Right cardiac atrium (tissue), 5 donors: ENCODE measurements around the gene DOCK8. TPM values are rescaled to one million over a fixed set of nuclear protein-coding genes. Genes with fewer than 3 reads are reported as not detected.

ENCODE experiments used
- ATAC-seq, 2 donors: fragments of 200-7000 bp; cut with Tn5 transposase; one replicate each; pipeline versions ENCODE4 v1.8.0 to v1.9.1; 2020; ENCODE audit warnings: moderate library complexity in 2 of 2, mild to moderate bottlenecking in 1 of 2
- DNase-seq, 3 donors: peaks; one replicate each; pipeline ENCODE4 v3.0.0-alpha.2; 2020
- H3K27ac ChIP-seq: one replicate; pipeline ENCODE4 v1.5.1; 2013; ENCODE audit warnings: mild to moderate bottlenecking, low read length, control low read depth, moderate library complexity
- H3K27me3 ChIP-seq: one replicate; pipeline ENCODE4 v1.6.1; 2013; ENCODE audit not compliant: control insufficient read depth, insufficient read depth
- H3K4me1 ChIP-seq: one replicate; pipeline ENCODE4 v1.6.1; 2013; ENCODE audit warnings: low read length; ENCODE audit not compliant: control insufficient read depth, insufficient read depth
- H3K4me3 ChIP-seq: one replicate; pipeline ENCODE4 v1.5.1; 2013; ENCODE audit warnings: low read length, control low read depth
- H3K9me3 ChIP-seq: one replicate; pipeline ENCODE4 v1.6.1; 2013; ENCODE audit warnings: low read length; ENCODE audit not compliant: control insufficient read depth
- WGBS: extraction: QIAGEN DNeasy Blood & Tissue Kit; methylation state at CpG from one replicate; pipeline ENCODE4 v1.1.7; 2013; 5-methylcytosine and 5-hydroxymethylcytosine counted together
- intact Hi-C, 4 donors: fragments of 100-400 bp; cut with DNase I; formaldehyde crosslinking; loops; one replicate each; pipeline versions ENCODE4 v1.11.0 to v1.14.0; 2022 to 2023
- polyA plus RNA-seq: library from polyadenylated mRNA; stranded (reverse); fragments of 200-250 nt; gene quantifications from one replicate; pipeline ENCODE4 v1.2.3, GENCODE V29; 2013
- total RNA-seq, 4 donors: library from RNA; stranded (reverse); fragmentation: NEBNext Ultra II Directional; extraction: Animal tissue kit (Norgen Biotek cat#: 25700); gene quantifications; one replicate each; pipeline ENCODE4 v1.2.1, GENCODE V29; 2021
- donor health status: healthy with polysubstance abuse.
- donor health status: DM: no; HTN: yes; CAD: no.
- donor health status: DM: no; HTN: no; CAD: no.
- donor health status: DM: no; HTN: yes; CAD: no; lungs with severe emphysema.
- donor health status: DM: yes; HTN: yes; CAD: no.

The DOCK8 gene
- total and polyA plus RNA-seq, 5 donors, result 1.5 to 8.9 (median 5.8) TPM

DNA sequence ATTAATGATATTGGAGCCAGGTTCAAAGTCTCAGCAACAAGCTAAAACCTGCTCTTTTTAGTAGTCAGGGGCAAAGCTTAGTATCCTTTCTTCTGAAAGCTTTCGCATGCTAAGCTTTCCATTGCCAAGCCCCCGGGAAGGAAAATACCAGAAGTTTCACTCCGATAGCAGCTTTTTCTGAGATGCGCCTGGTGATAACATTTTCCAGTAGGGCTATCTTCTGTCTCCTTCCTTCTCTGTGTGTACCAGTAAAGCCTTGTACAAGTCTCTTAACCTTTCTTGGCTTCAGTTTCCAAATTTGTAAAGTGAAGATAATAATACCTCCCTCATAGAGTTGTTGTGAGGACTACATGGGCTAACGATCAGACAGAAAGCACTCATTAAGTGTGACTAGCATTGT, 36.7 kb downstream of the DOCK8 start:
- 81% methylated on average over 5 of the region's 5 CpGs for WGBS

GRCh38 chr9:253539-253938, 38.9 kb downstream of the DOCK8 start:
- intact Hi-C loops, result no loop called here
- DNase-seq (no peak), ATAC-seq (no peak)
- H3K4me1 ChIP-seq, result no peaks in the 10 kb centered on the region
- WGBS, result 67% methylated on average over 3 of the region's 3 CpGs
- H3K27me3 ChIP-seq, result no peaks in the 10 kb centered on the region
- no peak overlapping the region for H3K4me3 ChIP-seq
- H3K27ac ChIP-seq, result no peak overlapping the region
- no peaks in the 10 kb centered on the region for H3K9me3 ChIP-seq

More for the DNA sequence above, 36.7 kb downstream of the DOCK8 start:
- Histone ChIP-seq H3K4me3 (no peak overlapping the region), H3K4me1 (no peaks in the 10 kb centered on the region), H3K27ac (no peak overlapping the region), H3K9me3 (no peaks in the 10 kb centered on the region), H3K27me3 (no peaks in the 10 kb centered on the region)
- ATAC-seq, result no peak
- intact Hi-C loops, result no loop called here
- no peak for DNase-seq

GRCh38 chr9:254516-254915, 39.9 kb downstream of the DOCK8 start:
- 77% methylated on average over 4 of the region's 4 CpGs for WGBS
- ATAC-seq (no peak), DNase-seq (no peak)
- Histone ChIP-seq H3K27ac (no peak overlapping the region), H3K4me3 (no peak overlapping the region), H3K9me3 (no peaks in the 10 kb centered on the region), H3K4me1 (no peaks in the 10 kb centered on the region), H3K27me3 (no peaks in the 10 kb centered on the region)
- intact Hi-C loops, result no loop called here

- H3K27ac ChIP-seq, result no peak overlapping the region
- peak; percentile 40 to 51 for ATAC-seq
These were observed 43.3 kb downstream of the DOCK8 start for GRCh38 chr9:257957-258356.

GRCh38 chr9:259405-260404, 45.0 kb downstream of the DOCK8 start:
- WGBS, result 37% methylated on average over 2 of the region's 2 CpGs
- no peak for ATAC-seq
- Histone ChIP-seq H3K4me3 (no peak overlapping the region), H3K4me1 (no peaks in the 10 kb centered on the region), H3K9me3 (no peaks in the 10 kb centered on the region), H3K27me3 (no peaks in the 10 kb centered on the region), H3K27ac (no peak overlapping the region)
- intact Hi-C loops, result no loop called here
- DNase-seq, result no peak

More at GRCh38 chr9:257957-258356, 43.3 kb downstream of the DOCK8 start:
- Histone ChIP-seq H3K4me1 (no peaks in the 10 kb centered on the region), H3K4me3 (no peak overlapping the region), H3K9me3 (no peaks in the 10 kb centered on the region), H3K27me3 (no peaks in the 10 kb centered on the region)
- no peak for DNase-seq
- intact Hi-C loops, result no loop called here
- 35% methylated on average over 1 of the region's 1 CpG for WGBS

- WGBS, result 62% methylated on average over 2 of the region's 2 CpGs
- Histone ChIP-seq H3K9me3 (no peaks in the 10 kb centered on the region), H3K4me1 (no peaks in the 10 kb centered on the region), H3K4me3 (no peak overlapping the region), H3K27me3 (no peaks in the 10 kb centered on the region), H3K27ac (no peak overlapping the region)
- DNase-seq (no peak), ATAC-seq (no peak)
- intact Hi-C loops, result no loop called here
These were observed 49.6 kb downstream of the DOCK8 start for GRCh38 chr9:264231-264630.

DNA sequence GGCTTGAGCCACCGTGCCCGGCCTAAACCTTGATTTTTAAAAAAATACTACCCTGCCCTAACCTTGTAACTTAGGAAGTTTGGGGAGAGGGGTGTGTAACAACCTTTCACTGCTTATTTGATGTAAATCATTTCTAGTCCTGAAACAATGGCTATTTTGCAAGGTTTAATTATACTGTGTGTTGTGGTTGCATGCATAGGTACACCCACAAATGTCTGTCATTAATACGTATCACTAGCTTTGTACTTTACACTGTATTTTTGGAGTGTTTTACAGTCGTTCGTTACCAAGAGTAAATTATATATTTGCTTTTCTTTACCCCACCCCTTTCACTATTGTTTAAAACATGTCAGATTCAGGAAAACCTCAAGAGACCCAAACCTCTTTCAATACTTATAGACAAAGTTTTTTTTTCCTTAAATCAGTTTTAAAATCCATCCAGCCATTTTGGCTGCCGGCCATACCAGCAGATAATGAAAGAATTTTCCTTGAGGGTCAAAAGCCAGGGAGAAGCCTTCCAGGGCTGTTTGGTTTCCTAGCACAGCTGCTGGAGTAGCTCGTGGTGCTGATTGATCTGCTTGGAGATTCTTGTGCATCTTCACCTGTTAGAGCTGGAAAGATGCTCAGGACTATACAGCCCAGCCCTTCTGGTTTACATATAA, 50.7 kb downstream of the DOCK8 start:
- DNase-seq (no peak), ATAC-seq (no peak)
- H3K9me3 ChIP-seq, result no peaks in the 10 kb centered on the region
- no peaks in the 10 kb centered on the region for H3K4me1 ChIP-seq
- intact Hi-C loops, result no loop called here
- no peaks in the 10 kb centered on the region for H3K27me3 ChIP-seq
- 41% methylated on average over 7 of the region's 7 CpGs for WGBS
- no peak overlapping the region for H3K4me3 ChIP-seq
- no peak overlapping the region for H3K27ac ChIP-seq

DNA sequence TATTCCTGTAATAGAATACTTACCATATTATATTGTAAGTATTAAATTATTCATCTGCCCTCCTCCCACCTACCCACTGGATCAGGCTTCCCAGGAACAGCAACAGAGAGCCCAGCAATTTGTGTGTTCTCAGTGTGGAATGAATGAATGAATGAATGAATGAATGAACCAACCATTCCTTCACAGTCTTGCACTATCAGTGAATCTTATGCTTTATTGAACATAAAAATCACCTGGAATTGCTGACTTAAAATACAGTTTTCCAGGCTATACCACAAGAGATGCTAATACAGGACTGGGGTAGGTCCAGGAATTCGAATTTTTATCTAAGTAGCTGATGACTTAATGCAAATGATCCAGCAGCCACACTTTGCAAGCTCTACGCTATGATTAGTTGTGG, 51.6 kb downstream of the DOCK8 start:
- Histone ChIP-seq H3K9me3 (no peaks in the 10 kb centered on the region), H3K4me1 (no peaks in the 10 kb centered on the region), H3K27ac (no peak overlapping the region), H3K4me3 (no peak overlapping the region), H3K27me3 (no peaks in the 10 kb centered on the region)
- no peak for DNase-seq
- WGBS, result 74% methylated on average over 2 of the region's 2 CpGs
- ATAC-seq, result no peak
- intact Hi-C loops, result no loop called here

GRCh38 chr9:268616-269015, 54.0 kb downstream of the DOCK8 start:
- intact Hi-C loops, result no loop called here
- H3K4me1 ChIP-seq, result no peaks in the 10 kb centered on the region
- no peak overlapping the region for H3K27ac ChIP-seq
- 42% methylated on average over 1 of the region's 1 CpG for WGBS
- no peak for ATAC-seq
- H3K4me3 ChIP-seq, result no peak overlapping the region
- no peak for DNase-seq
- H3K27me3 ChIP-seq, result no peaks in the 10 kb centered on the region
- no peaks in the 10 kb centered on the region for H3K9me3 ChIP-seq

DNA sequence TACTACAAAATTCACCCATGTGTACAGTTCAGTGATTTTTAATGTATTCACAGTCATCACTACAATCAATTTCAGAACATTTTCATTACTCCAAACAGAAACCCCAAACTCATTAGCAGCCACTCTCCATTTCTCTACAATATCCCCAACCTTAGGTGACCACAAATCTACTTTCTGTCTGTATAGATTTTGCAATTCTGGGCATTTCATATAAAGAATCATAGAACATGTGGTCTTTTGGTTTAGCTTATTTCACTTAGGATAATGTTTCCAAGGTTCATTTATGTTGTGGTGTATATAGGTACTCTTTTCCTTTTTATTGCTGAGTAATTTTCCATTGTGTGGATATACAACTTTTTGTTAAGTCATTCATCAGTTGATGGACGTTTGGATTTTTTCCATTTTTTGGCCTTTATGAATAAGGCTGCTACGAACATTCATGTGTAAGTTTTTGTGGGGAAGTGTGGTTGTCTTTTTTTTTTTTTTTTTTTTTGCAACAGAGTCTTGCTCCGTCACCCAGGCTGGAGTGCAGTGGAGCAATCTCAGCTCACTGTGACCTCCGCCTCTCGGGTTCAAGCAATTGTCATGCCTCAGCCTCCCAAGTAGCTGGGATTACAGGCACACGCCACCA, 54.5 kb downstream of the DOCK8 start:
- intact Hi-C loops, result no loop called here

More for the DNA sequence above, 54.5 kb downstream of the DOCK8 start:
- Histone ChIP-seq H3K4me3 (no peak overlapping the region), H3K27me3 (no peaks in the 10 kb centered on the region), H3K4me1 (no peaks in the 10 kb centered on the region), H3K27ac (no peak overlapping the region), H3K9me3 (no peaks in the 10 kb centered on the region)
- DNase-seq (peak in 1 of 3 donors; percentile 46), ATAC-seq (no peak)
- WGBS, result 83% methylated on average over 6 of the region's 6 CpGs
